IMR-90 (cell line): Measurements from ENCODE around the gene CIROP. TPM values are rescaled to one million over a fixed set of nuclear protein-coding genes. Genes with fewer than 3 reads are reported as not detected.

ENCODE experiments used
- ATAC-seq: fragments of 200-7000 bp; cut with Tn5 transposase; 2 replicates; pipeline ENCODE4 v1.9.1; 2020; ENCODE audit warnings: low read depth, mild to moderate bottlenecking, moderate library complexity
- BruUV-seq: library from RNA; stranded (reverse); fragments of 400-500 nt; replicated peaks from 2 replicates; lab custom pipeline; 2021; lab: Mats Ljungman, UMichigan
- CTCF ChIA-PET: fragments of 300-600 bp; formaldehyde crosslinking; extraction: SDS; loops from one replicate; lab custom pipeline; 2021; ENCODE audit warnings: antibody characterized with exemption; lab: Yijun Ruan, JAX
- POLR2A ChIA-PET: fragments of 300-600 bp; sonication (Branson Sonifier 250); formaldehyde crosslinking; loops from one replicate; lab custom pipeline; 2022; ENCODE audit warnings: antibody characterized with exemption; ENCODE audit not compliant: unreplicated experiment; lab: Charles Lee
- DNase-seq: peaks from one replicate; pipeline ENCODE4 v3.0.0; 2013
- H2AFZ ChIP-seq: replicated peaks from 2 replicates; pipeline ENCODE3; 2013; ENCODE audit warnings: low read length, mild to moderate bottlenecking; ENCODE audit not compliant: poor library complexity
- H2AK5ac ChIP-seq: 2 replicates; pipeline ENCODE4 v1.6.1; 2013; ENCODE audit warnings: low read depth, low read length, inconsistent platforms
- H2AK9ac ChIP-seq: replicated peaks from 2 replicates; pipeline ENCODE3; 2013; ENCODE audit warnings: mild to moderate bottlenecking, low read depth, low read length, moderate library complexity; ENCODE audit not compliant: poor library complexity
- H2BK120ac ChIP-seq: 2 replicates; pipeline ENCODE4 v1.6.1; 2013; ENCODE audit warnings: low read depth, low read length, inconsistent platforms
- H2BK15ac ChIP-seq: 3 replicates; pipeline ENCODE4 v1.6.1; 2013; ENCODE audit warnings: low read depth, low read length, inconsistent platforms
- H2BK20ac ChIP-seq: 2 replicates; pipeline ENCODE4 v1.6.1; 2013; ENCODE audit warnings: low read depth, mild to moderate bottlenecking, inconsistent platforms, low read length, moderate library complexity
- H2BK5ac ChIP-seq: 2 replicates; pipeline ENCODE4 v1.6.1; 2013; ENCODE audit warnings: mild to moderate bottlenecking, low read depth, low read length, inconsistent platforms; ENCODE audit not compliant: poor library complexity, severe bottlenecking
- H3K14ac ChIP-seq: replicated peaks from 2 replicates; pipeline ENCODE4 v1.6.1; 2013; ENCODE audit warnings: low read depth, low read length, inconsistent platforms
- H3K18ac ChIP-seq: 2 replicates; pipeline ENCODE4 v1.6.1; 2013; ENCODE audit warnings: low read depth, low read length, control low read depth
- H3K23ac ChIP-seq: 2 replicates; pipeline ENCODE4 v1.6.1; 2013; ENCODE audit warnings: low read depth, low read length, inconsistent platforms
- H3K27ac ChIP-seq: 2 replicates; pipeline ENCODE4 v1.5.1; 2013; ENCODE audit warnings: mild to moderate bottlenecking, control low read depth, low read length; ENCODE audit not compliant: insufficient read depth
- H3K27me3 ChIP-seq: 2 replicates; pipeline ENCODE4 v1.6.1; 2013; ENCODE audit warnings: low read length; ENCODE audit not compliant: control insufficient read depth, insufficient read depth
- H3K36me3 ChIP-seq: 2 replicates; pipeline ENCODE4 v1.6.1; 2013; ENCODE audit warnings: low read length, mixed read lengths; ENCODE audit not compliant: control insufficient read depth, insufficient read depth
- H3K4ac ChIP-seq: 2 replicates; pipeline ENCODE4 v1.6.1; 2013; ENCODE audit warnings: low read depth, low read length, inconsistent platforms
- H3K4me1 ChIP-seq: 2 replicates; pipeline ENCODE4 v1.6.1; 2013; ENCODE audit warnings: low read length, mixed read lengths; ENCODE audit not compliant: control insufficient read depth, insufficient read depth
- H3K4me2 ChIP-seq: 2 replicates; pipeline ENCODE4 v1.6.1; 2013; ENCODE audit warnings: low read depth, mild to moderate bottlenecking, control low read depth, low read length, moderate library complexity
- H3K4me3 ChIP-seq: 2 replicates; pipeline ENCODE4 v1.5.1; 2013; ENCODE audit warnings: low read depth, mild to moderate bottlenecking, control low read depth, low read length, moderate library complexity; ENCODE audit not compliant: insufficient read depth
- H3K56ac ChIP-seq: 2 replicates; pipeline ENCODE4 v1.6.1; 2013; ENCODE audit warnings: low read length, inconsistent platforms; ENCODE audit not compliant: insufficient read depth; ENCODE audit errors: extremely low read depth
- H3K79me1 ChIP-seq, 2 experiments: 2 replicates each; pipeline ENCODE4 v1.6.1; 2013; ENCODE audit warnings: low read length in 2 of 2, inconsistent platforms in 1 of 2, low read depth in 1 of 2
- H3K9ac ChIP-seq: 2 replicates; pipeline ENCODE4 v1.6.1; 2013; ENCODE audit warnings: low read depth, low read length, control low read depth
- H3K9me1 ChIP-seq: 2 replicates; pipeline ENCODE4 v1.6.1; 2013; ENCODE audit warnings: low read length, inconsistent platforms; ENCODE audit not compliant: insufficient read depth
- H3K9me3 ChIP-seq: 2 replicates; pipeline ENCODE4 v1.6.1; 2013; ENCODE audit warnings: low read length; ENCODE audit not compliant: control insufficient read depth, insufficient read depth
- H4K20me1 ChIP-seq: 2 replicates; pipeline ENCODE4 v1.6.1; 2013; ENCODE audit warnings: low read length, inconsistent platforms; ENCODE audit not compliant: insufficient read depth
- H4K5ac ChIP-seq: 2 replicates; pipeline ENCODE4 v1.6.1; 2013; ENCODE audit warnings: mild to moderate bottlenecking, low read depth, low read length, control low read depth
- H4K8ac ChIP-seq, 2 experiments: 2 replicates each; pipeline ENCODE4 v1.6.1; 2013; ENCODE audit warnings: low read depth in 2 of 2, low read length in 2 of 2, control low read depth in 1 of 2, inconsistent platforms in 1 of 2
- H4K91ac ChIP-seq: 2 replicates; pipeline ENCODE4 v1.6.1; 2013; ENCODE audit warnings: low read depth, low read length, inconsistent platforms; ENCODE audit not compliant: insufficient read depth
- CEBPB ChIP-seq: IDR thresholded peaks from 2 replicates; pipeline ENCODE4 v1.6.1; 2012; ENCODE audit warnings: low read depth, low read length, improper control_type of control experiment
- CTCF ChIP-seq: conservative IDR thresholded peaks from 2 replicates; pipeline ENCODE4 v1.5.1; 2012; ENCODE audit warnings: mild to moderate bottlenecking, low read depth, low read length, improper control_type of control experiment
- ELK1 ChIP-seq: fragments of 150-350 bp; IDR thresholded peaks from 2 replicates; pipeline ENCODE4 v1.6.1; 2016; ENCODE audit warnings: low read depth, mild to moderate bottlenecking, low read length, moderate library complexity, borderline replicate concordance
- MAFK ChIP-seq: IDR thresholded peaks from 2 replicates; pipeline ENCODE4 v1.6.1; 2012; ENCODE audit warnings: low read depth, low read length, improper control_type of control experiment
- MAZ ChIP-seq: IDR thresholded peaks from 2 replicates; pipeline ENCODE4 v1.6.1; 2012; ENCODE audit warnings: low read depth, mild to moderate bottlenecking, low read length, improper control_type of control experiment, moderate library complexity, borderline replicate concordance
- MXI1 ChIP-seq: IDR thresholded peaks from 2 replicates; pipeline ENCODE4 v1.6.1; 2012; ENCODE audit warnings: low read depth, mild to moderate bottlenecking, low read length, moderate library complexity, borderline replicate concordance
- NFE2L2 ChIP-seq: fragments of 150-350 bp; IDR thresholded peaks from 2 replicates; pipeline ENCODE4 v1.6.1; 2016; ENCODE audit warnings: low read depth, mild to moderate bottlenecking, low read length
- POLR2A ChIP-seq: IDR thresholded peaks from 2 replicates; pipeline ENCODE4 v1.6.1; 2012; ENCODE audit warnings: mild to moderate bottlenecking, low read depth, low read length
- USF2 ChIP-seq: fragments of 150-350 bp; IDR thresholded peaks from 2 replicates; pipeline ENCODE4 v1.6.1; 2017; ENCODE audit warnings: mild to moderate bottlenecking, antibody characterized with exemption, low read length, low read depth
- WGBS, 2 experiments: methylation state at CpG; one replicate each; pipeline versions ENCODE4 v1.1.5 to v1.1.7; 2013; ENCODE audit warnings: missing lambda C conversion rate in 2 of 2; ENCODE audit not compliant: insufficient read length in 1 of 2; ENCODE audit errors: extremely low coverage in 2 of 2; 5-methylcytosine and 5-hydroxymethylcytosine counted together
- dilution Hi-C: fragments of 300-500 bp; cut with HindIII; formaldehyde crosslinking; loops from one replicate; pipeline ENCODE4 v1.14.3; 2018; ENCODE audit warnings: low sequenced_read_pairs; ENCODE audit not compliant: unreplicated experiment
- in situ Hi-C: fragments of 300-500 bp; cut with MboI; formaldehyde crosslinking; loops from 3 replicates; pipeline ENCODE4 v1.14.3; 2019; ENCODE audit warnings: low sequenced_read_pairs, inconsistent platforms, mixed read lengths
- intact Hi-C: fragments of 100-400 bp; cut with micrococcal nuclease; formaldehyde crosslinking; loops from 2 replicates; pipeline ENCODE4 v1.10.0; 2022
- polyA plus RNA-seq, 3 experiments: library from polyadenylated mRNA; depleted of rRNA; stranded (reverse); fragments of >200 nt; gene quantifications; 2 replicates each; pipeline ENCODE4 v1.2.3, GENCODE V29; 2012; ENCODE audit warnings: low replicate concordance in 1 of 3
- total RNA-seq: library from RNA; depleted of rRNA; stranded (reverse); fragments of >200 nt; gene quantifications from 2 replicates; pipeline ENCODE4 v1.2.3, GENCODE V29; 2012

Gene CIROP
- total and polyA plus RNA-seq, 2 of the 4 experiments (the other 2 are of a cell fraction) = 0.31 to 0.36 TPM

GRCh38 chr14:23137813-23138535, 33.2 kb upstream of the CIROP start:
- H2BK20ac ChIP-seq = no peak overlapping the region
- H2AFZ ChIP-seq = no peak overlapping the region
- no peak overlapping the region for H3K4me2 ChIP-seq
- dilution Hi-C loops = no loop called here
- H3K79me1 ChIP-seq = no peaks in the 10 kb centered on the region
- H2BK5ac ChIP-seq = no peak overlapping the region
- no peaks in the 10 kb centered on the region for H4K20me1 ChIP-seq
- ChIA-PET POLR2A (no interaction called here), CTCF (interaction anchor here (1.1 kb wide), 2 partner anchors 17 to 61 kb away, joined by 3 read pairs; no protein-coding TSS in a partner anchor)
- ATAC-seq (no peak), DNase-seq (no peak)
- TF ChIP-seq CTCF = no peak
- no peak for TF ChIP-seq USF2
- TF ChIP-seq CEBPB = no peak
- no peak for TF ChIP-seq MAZ
- TF ChIP-seq MAFK = no peak
- no peak for TF ChIP-seq NFE2L2
- TF ChIP-seq ELK1 = no peak
- no peak for TF ChIP-seq POLR2A
- TF ChIP-seq MXI1 = no peak
- no peak overlapping the region for H3K14ac ChIP-seq
- H3K9me3 ChIP-seq = no peaks in the 10 kb centered on the region
- no CpG with 5 or more reads among the region's 6 CpGs for WGBS, 2 experiments
- in situ Hi-C loops = no loop called here
- H3K9ac ChIP-seq = no peak overlapping the region
- no peak overlapping the region for H2AK5ac ChIP-seq
- H3K4me3 ChIP-seq = no peak overlapping the region
- H3K23ac ChIP-seq = no peak overlapping the region
- no peak overlapping the region for H2AK9ac ChIP-seq
- H3K27me3 ChIP-seq = peaks cover 39% of the 10 kb centered on the region
- no peaks in the 10 kb centered on the region for H3K36me3 ChIP-seq
- no TSS peak for BruUV-seq
- H3K56ac ChIP-seq = no peak overlapping the region
- no peak overlapping the region for H3K18ac ChIP-seq
- H4K5ac ChIP-seq = no peak overlapping the region
- no peak overlapping the region for H4K8ac ChIP-seq
- H3K9me1 ChIP-seq = no peaks in the 10 kb centered on the region
- H2BK120ac ChIP-seq = no peak overlapping the region
- no peaks in the 10 kb centered on the region for H3K4me1 ChIP-seq
- intact Hi-C loops = no loop called here
- H3K27ac ChIP-seq = no peak overlapping the region
- no peak overlapping the region for H2BK15ac ChIP-seq
- H3K4ac ChIP-seq = no peak overlapping the region
- no peak overlapping the region for H4K91ac ChIP-seq
